Measurements from ENCODE around the gene CCDC194.
A peak's percentile ranks its signal among the peaks of the same experiment; 100 is the strongest.

CCDC194 gene, protein sequence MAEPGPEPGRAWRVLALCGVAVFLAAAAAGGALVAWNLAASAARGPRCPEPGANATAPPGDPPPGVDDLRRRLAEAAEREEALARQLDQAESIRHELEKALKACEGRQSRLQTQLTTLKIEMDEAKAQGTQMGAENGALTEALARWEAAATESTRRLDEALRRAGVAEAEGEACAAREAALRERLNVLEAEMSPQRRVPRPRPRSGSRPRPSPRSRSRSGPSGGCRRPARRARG

DNA sequence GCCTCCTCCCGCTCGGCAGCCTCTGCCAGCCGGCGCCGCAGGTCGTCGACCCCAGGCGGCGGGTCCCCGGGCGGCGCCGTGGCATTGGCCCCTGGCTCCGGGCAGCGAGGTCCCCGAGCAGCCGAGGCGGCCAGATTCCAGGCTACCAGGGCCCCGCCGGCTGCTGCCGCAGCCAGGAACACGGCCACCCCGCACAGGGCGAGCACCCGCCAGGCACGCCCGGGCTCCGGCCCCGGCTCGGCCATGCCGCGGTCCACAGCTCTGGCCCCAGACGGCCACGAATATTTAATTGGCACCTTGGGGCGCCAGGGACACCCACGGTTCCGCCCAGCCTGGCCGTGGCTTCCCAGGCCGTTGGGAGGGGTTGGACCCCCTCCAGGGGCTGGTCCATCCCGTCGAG is at the start of gene CCDC194:
TSS of gene CCDC194 (minus strand) at position 283 of the 400 bp plus-strand sequence. CDS start at position 245, 38 bp downstream.
- DNase-seq: no peak

DNA sequence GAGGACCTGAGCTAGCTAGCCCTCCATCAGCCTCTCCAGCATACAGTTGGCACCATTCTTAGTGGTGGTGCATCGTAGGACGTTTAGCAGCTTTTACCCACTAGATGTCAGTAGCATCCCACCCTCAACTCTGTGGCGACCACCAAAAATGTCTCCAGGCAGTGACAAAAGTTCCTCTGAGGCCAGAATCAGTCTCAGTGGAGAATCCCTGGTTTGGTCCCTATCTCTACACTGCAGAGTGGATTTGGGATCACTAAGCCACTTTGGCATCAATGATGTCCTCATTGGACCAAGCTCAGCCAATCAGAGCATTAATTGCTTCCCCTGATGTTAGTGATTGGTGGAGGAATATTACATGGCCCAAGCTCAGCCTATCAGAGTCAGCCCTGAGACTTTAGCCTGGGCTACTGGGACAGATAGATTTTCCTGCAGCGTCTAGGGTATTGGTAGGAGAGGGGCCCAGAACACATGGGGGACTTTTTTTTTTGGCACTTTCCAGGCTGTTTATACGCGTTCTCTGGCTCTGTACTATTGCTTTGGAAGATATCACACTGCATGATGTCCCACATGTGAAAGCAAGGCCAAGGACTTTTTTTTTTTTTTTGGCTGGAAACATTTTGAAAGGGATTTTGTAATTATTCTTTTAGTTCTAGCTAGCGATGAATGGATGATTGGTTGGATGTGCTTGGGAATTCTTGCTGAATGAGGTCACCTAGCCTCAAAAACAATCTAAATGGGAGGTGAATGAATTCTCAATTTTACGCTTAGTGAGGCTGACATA is 47.4 kb upstream of the CCDC194 start:
- DNase-seq: peak in 1 of 2 donors; percentile 19

DNA sequence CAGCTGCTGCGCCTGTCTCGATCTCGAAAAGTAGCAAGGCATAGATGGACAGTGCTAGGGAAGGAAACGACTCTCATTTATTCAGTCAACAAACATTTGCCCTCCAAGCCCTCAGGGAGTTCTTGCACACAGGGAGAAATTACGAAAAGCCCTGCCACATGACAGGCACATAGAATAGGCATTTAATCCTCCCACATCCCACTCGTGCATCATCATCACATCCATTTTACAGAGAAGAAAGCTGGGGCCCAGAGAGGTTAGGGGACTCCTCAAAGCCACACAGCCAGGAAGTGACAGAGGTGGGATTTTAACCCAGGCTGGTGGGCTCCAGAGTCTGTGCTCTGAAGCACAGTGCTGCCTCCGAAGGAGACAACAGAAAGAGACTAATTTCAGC is 42.9 kb upstream of the CCDC194 start:
- no peak for DNase-seq

DNA sequence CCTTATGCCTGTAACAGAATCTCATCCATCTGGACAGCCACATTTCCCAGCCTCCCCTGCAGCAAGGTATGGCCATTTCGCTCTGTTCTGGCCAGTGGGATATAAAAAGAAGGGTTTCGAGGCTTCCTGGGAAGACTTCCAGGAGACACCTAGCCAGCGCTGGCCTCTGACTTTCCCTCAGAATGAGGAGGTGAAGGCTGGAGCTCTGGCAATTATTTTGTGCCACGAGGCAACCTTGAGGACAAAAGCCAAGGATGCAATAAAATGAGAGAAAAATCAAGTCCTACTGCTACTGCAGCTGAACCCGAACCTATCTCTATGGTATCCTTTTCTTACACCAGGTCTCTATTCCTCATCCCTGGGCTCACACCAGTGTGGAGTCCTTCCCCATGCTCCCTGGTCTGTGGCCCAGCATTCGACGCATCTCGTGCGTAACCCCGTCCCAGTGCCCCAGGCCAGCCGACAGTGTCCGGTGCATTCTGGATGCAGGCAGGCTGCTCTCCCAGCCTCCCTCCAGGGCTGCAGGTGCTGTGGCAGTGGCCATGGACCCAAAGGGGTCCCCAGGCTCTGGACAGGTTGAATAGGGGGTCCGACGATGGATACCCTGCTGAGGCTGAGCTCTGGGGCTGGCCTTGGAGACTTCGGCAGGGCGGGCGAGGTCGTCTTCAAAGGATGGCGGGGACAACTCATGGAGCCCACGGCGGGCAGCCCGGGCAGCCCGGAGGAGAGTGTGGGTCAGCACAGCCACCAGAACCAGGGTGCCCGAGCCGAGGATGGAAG is 42.3 kb upstream of the CCDC194 start:
- no peak for DNase-seq

DNA sequence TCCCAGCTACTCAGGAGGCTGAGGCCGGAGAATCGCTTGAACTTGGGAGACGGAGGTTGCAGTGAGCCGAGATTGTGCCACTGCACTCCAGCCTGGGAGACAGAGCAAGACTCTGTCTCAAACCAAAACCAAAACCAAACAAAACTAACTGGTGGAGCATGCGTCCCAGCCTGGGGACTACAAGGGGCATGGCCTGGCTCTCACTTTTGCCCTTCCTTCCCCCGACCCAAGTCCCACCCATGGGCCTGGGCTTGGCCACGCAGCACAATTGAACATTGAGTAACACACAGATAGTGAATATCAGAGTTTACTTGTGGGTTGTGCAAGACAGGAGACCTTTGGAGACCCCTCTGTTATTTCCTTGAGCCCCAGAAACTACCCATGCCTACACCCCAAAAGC is 41.2 kb upstream of the CCDC194 start:
- no peak for DNase-seq

DNA sequence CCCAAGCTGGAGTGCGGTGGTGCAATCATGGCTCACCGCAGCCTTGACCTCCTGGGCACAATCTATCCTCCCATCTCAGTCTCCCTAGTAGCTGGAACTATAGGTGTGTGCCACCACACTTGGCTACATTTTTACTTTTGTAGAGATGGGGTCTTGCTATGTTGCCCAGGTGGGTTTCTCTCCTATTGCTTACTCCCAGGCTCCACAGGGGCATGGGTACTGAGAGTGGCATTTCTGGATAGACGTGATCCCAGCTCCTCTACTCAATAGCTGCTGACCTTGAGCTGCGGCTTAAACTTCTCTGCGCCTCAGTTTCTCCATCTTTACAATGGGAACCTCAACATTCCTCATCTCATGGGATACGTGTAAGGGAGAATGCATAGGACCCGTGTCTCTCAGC is 37.4 kb upstream of the CCDC194 start:
- no peak for DNase-seq

DNA sequence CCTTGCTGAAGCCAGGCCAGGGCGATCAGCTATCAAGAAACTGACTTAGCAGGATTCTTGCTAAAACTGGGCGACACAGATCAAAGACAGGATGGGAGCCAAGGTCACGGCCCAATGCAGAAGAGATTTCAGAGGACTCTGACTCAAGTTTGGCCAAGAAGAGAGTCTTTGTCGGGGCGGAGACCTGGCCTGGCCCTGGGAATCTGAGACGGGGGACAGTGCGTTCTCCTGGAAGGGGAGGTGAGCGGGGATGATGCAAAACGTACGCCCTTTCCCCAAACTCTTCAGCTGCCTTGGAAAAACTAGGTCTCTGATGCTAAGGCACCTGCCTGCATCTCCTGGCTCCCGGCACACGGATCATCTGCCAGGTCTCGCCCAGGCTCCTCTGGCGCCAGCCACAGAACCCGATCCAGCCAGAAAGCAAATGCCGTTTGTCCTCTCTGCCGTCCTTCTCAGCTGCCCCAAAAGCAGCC is 35.7 kb upstream of the CCDC194 start:
- no peak for DNase-seq

DNA sequence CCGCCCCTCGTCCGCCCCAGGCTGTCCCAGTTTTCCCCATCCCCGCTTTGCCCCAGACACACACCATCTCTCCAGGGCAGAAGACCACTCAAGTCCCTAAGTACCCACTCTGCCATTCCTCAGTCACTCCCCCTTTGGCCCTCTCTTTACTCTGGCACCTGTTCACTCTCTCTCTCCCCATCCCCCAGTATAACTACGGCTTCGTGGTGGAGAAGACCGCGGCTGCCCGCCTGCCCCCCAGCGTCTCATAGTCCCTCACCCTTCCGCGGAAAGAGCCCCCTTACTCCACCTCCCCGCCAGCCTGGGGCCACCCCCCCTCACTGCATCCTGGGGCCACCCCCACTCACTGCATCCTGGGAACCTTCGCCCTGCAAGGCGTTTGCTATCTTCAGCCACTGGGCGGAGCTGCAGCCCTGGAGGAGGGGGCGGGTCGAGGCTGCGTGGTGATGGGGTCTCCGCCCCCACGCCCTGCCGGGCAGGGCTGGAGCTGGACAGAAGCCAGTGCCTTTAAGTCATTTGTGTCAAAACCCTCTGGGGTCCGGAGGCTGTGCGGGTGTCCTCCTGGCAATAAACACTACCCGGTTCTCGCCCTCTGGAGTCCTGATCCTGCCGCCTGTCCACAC is 30.9 kb upstream of the CCDC194 start:
- no peak for DNase-seq

DNA sequence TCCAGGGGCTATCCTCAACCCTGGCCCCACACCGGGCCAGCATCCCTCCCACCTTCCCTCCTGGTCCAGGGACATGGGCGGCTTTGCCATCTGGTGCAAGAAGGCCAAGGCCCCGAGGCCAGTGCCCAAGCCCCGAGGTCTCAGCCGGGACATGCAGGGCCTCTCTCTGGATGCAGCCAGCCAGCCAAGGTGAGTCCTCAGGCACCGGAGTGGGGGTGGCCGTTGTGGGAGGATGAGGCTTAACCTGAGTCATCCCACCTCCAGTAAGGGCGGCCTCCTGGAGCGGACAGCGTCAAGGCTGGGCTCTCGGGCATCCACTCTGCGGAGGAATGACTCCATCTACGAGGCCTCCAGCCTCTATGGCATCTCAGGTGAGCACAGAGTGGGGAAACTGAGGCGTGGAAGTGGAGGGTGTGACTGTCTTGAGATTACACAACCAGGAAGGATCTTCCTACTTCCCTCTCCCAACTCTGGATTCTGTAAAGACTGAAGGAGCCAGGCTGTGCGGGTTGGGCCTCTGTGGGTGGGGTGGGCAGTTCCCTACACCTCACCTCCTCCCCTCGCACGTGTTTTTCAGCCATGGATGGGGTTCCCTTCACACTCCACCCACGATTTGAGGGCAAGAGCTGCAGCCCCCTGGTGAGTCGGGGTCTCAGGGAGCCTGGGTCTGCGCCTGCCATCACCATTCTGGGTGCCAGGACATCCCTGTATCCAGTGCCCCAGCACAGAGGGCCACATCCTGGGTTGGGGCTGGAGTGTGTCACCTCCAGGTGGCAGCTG is 29.6 kb upstream of the CCDC194 start:
- no peak for DNase-seq

DNA sequence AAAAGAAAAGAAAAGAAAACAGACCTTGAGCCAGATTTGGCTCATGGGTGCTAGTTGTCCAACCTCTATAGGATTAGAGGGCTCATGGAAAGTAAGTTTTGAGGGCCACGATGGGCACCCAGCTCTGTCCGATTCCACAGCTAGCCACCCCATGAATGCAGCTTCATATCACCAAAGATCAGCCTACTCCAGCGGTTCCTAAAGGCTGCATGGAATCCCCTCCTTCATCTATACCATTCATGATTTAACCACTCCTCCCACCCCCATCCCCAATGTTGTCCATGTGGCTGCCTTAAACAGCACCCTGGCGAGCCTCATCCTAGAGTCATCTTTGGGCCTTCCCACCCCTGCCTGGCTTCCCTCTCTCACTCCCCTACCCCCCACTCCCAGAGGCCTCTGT is 27.9 kb upstream of the CCDC194 start:
- no peak for DNase-seq

DNA sequence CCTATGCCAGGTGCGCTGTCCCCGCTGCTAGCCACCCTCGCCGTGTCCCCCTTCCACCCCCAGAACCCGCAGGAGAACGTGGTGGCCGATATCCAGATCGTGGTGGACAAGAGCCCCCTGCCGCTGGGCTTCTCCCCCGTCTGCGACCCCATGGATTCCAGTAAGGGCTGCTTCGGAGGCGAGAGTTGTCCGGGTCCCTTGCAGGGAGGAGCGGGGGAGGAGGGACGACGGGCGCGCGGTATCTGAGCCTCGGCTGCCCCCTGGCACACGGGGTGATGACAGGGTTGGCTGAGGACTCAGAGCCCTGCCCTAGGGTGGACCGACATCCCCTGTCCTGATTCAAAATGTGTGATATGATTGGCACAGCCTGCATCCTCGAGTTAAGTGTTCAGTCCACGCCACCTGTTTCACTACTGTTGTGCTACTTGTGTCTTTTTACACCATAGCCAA is 26.5 kb upstream of the CCDC194 start:
- peak; percentile 18 to 20 for DNase-seq

DNA sequence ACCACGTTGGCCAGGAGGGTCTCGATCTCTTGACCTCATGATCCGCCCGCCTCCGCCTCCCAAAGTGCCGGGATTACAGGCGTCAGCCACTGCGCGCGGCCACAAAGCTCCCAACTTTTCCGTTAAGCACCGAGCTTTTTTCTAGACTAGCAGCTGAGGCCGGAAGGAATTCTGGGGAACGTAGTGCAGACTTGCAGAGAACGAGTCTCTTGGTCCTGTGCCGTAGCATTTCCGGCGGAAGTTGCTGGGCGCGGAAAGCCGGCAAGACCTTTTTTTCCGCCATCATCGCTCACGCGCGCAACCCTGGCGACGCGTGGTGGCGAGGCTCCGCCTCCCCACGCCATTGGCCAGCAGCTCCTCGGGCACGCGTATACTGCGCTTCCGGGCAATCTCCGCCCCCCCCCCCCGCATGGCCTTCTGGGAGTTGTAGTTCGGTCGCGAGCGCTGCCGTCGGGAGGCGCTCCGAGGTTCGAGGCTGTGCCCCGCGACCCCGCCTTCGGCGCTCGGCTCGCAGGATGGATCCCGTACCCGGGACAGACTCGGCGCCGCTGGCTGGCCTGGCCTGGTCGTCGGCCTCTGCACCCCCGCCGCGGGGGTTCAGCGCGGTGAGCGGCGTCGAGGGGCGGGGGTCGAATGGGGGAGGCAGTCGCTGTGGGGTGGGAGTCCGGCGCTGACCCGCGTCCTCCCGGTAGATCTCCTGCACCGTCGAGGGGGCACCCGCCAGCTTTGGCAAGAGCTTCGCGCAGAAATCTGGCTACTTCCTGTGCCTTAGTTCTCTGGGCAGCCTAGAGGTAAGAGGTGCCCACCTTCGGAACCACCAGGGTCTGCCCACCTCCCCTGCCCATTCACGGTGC is 25.9 kb upstream of the CCDC194 start, which contains the start of gene MVB12A:
TSS of gene MVB12A (plus strand) at position 427 of the 854 bp plus-strand sequence. CDS start at position 516, 89 bp downstream.
- peak; percentile 93 to 94 for DNase-seq

DNA sequence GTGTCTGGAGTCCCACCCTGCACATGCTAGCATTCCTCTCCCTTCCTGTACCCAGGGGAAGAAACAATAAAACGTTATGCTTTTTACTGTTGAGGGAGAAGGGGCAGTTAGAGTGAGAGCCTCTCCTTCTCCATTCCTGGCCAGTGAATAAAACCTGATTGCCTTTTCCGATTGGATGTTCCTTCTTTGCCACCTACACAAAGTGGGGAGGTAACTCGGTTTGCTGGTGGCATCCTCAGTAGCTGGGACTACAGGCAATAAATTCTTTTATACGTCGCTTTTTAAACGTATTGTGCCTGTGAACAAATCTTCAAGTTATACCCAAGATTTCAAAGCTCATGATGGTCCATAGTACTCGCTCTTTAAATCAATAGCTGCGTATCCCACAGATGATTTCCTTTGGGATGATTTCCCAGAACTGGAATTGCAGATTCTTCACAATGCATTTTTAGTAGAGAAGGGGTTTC is 25.2 kb upstream of the CCDC194 start:
- DNase-seq: no peak

DNA sequence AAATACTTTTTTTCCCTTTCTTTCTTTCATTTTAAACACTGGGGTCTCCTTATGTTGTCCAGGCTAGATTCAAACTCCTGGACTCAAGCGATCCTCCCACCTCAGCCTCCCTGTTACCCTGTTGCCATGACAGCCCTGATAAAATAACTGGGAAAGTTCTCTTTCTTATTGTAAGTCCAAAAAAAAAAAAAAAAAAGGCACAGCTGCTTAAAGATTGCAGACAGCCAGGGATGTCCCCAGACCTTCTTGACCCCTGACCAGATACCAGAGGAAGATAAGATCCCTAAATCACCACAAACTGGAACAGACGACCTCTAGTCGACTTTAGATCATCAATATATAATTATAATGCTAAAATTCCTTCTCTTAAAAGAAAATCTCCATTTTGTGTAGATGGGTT is 24.7 kb upstream of the CCDC194 start:
- DNase-seq: no peak

DNA sequence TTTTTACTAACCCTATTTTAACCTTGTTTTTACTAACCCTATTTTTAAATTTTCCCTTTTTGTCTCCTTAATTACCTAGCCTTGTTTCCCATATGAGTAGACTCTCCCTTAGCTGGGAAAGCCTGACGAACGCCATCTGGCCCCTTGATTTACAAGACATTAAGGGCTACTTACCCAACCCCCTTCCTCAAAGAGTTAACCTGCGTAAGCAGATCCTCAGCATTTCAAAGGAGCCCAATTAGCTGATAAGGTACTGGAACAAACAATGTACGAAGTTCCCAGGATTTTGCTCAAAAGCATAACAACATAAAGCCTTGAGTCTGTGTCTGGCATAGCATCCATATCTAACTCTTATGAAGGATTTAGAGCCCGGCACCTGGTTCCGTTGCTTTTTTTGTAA is 21.1 kb upstream of the CCDC194 start:
- DNase-seq: no peak

DNA sequence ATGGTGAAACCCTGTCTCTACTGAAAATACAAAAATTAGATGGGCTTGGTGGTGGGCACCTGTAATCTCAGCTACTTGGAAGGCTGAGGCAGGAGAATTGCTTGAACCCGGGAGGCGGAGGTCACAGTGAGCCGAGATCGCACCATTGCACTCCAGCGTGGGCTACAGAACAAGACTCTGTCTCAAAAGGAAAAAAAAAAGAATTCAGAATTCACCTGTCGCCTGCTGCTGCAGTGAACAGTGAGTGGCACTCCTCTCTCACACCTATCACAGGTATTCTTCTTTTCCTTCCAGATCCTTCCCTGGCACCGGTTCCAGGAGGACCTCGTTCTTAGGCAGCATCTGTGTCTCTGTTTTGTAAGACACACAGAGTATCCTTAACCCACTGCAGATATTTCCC is 20.1 kb upstream of the CCDC194 start:
- DNase-seq: no peak

DNA sequence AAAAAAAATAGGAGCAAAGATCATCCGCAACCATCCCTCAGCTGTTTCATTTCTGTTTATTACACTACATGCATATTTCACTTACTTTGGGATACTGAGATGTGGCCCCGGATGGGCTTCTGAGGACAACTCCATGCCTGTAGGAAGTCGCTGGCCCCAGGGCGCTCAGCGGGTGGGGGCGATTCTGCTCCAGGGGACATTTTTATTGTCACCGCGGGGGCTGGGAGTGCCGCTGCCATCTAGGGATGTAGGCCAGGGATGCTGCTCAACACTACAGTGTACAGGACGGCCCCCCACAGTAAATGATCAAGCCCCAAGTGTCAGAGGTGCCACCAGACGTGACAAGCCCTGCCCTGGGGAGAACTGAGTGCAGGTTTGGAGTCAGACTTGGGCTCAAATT is 17.8 kb upstream of the CCDC194 start:
- DNase-seq: no peak

DNA sequence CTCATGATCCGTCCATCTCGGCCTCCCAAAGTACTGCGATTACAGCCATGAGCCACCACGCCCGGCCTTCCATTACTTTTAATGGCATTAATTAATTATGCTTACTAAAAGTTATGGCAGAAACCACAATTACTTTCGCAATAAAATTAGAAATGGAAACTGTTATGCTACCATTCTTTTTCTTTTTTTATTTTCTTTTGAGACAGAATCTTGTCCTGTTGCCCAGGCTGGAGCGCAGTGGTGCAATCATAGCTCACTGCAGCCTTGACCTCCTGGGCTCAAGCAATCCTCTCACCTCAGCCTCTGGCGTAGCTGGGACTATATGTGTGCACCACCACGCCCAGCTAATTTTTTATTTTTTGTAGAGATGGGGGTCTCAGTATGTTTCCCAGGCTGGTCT is 16.0 kb upstream of the CCDC194 start:
- no peak for DNase-seq

DNA sequence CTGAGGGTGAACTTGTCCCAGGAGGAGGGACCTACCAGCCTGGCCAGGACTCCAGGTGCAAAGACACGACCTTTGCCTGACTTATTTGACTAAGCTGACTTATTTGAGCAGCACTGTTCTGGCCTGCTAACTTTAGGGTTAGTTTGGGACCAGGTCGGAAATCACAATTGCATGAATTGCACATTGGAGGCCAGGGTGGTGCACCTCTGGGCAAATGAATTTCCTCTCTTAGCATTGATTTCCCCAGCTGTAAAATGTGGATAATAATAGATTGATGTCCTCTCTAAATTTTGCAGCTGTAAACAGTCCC is 12.8 kb upstream of the CCDC194 start:
- no peak for DNase-seq

DNA sequence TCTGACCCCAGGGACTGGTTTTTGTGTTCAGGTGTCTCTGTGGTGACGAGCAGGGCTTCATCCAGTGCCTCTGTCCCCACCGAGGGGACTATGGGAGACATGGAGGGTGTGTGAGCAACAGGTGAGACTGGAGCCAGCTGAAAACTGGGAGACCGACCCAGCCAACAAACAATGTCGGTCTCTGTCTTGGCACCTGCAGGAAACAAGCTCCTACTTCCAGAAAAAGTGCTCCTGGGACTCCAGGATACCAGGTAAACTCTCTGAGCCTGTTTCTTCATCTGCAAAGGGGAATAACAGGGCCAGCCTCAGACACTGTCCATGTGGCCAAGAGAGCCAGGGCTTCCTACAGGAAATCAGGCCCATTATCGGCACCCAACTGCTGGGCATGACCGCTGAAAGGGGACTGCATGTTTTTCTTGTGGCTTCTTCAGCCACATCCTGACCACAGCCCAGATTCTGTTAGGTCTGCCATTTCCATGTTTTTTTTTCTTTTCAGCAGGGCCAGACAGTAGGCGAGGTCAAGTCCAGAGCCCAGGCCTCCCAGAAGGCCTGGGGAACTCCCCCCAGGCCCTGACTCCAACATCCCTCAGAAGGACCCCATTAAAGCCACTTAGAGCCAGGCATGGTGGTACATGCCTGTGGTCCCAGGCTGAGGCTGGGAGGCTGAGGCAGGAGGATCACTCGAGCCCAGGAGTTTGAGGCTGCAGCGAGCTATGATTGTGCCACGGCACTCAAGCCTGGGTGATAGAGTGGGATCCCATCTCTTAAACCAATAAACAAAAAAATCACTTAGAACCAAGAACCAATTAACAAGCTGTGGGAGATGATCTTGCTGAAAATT is 12.3 kb upstream of the CCDC194 start:
- DNase-seq: no peak

Data from activated CD4-positive, alpha-beta T cell treated with anti-CD3 and anti-CD28 coated beads for 4 hours (primary cell).